Measurements from ENCODE around the gene GOPC. TPM values are rescaled to one million over a fixed set of nuclear protein-coding genes. Genes with fewer than 3 reads are reported as not detected.

GOPC gene
- total RNA-seq, 1 donor from 2014 or later = 35.1 TPM

DNA sequence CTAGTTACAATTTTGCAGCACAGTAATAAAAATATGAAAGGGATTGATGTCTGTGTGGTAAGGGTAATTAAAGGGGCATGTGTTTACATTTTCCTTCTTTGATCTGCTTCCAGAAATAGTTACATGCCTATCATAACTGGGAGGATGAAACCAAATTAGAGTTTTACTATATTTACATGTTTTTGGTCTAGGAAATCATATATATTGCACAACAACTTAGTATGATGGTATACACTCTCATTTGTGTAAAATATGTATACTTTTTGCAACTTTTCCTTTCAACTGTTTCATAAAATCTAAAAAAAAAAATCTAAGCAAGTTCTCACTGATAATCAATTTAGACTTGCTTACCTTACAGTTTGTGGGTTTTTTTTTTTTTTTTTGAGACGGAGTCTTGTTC, 87.7 kb downstream of the GOPC start:
- peak overlapping the region; percentile 86 for H3K27ac Mint-ChIP-seq (ENCODE audit: unreplicated experiment)
- H3K9me3 Mint-ChIP-seq (ENCODE audit: low read depth) = no peaks in the 10 kb centered on the region
- no peak for DNase-seq (ENCODE audit: low spot score)
- H3K4me1 Mint-ChIP-seq (ENCODE audit: low read depth) = peaks cover 87% of the 10 kb centered on the region
- H3K27me3 Mint-ChIP-seq (ENCODE audit: low read depth) = no peaks in the 10 kb centered on the region
- TF ChIP-seq, protein P1, sequence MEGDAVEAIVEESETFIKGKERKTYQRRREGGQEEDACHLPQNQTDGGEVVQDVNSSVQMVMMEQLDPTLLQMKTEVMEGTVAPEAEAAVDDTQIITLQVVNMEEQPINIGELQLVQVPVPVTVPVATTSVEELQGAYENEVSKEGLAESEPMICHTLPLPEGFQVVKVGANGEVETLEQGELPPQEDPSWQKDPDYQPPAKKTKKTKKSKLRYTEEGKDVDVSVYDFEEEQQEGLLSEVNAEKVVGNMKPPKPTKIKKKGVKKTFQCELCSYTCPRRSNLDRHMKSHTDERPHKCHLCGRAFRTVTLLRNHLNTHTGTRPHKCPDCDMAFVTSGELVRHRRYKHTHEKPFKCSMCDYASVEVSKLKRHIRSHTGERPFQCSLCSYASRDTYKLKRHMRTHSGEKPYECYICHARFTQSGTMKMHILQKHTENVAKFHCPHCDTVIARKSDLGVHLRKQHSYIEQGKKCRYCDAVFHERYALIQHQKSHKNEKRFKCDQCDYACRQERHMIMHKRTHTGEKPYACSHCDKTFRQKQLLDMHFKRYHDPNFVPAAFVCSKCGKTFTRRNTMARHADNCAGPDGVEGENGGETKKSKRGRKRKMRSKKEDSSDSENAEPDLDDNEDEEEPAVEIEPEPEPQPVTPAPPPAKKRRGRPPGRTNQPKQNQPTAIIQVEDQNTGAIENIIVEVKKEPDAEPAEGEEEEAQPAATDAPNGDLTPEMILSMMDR (IDR thresholded peaks at IDR 0.05) = no peak
- H3K36me3 Mint-ChIP-seq (ENCODE audit: low read depth) = peaks cover 12% of the 10 kb centered on the region
- no peak overlapping the region for H3K4me3 Mint-ChIP-seq (ENCODE audit: unreplicated experiment)

DNA sequence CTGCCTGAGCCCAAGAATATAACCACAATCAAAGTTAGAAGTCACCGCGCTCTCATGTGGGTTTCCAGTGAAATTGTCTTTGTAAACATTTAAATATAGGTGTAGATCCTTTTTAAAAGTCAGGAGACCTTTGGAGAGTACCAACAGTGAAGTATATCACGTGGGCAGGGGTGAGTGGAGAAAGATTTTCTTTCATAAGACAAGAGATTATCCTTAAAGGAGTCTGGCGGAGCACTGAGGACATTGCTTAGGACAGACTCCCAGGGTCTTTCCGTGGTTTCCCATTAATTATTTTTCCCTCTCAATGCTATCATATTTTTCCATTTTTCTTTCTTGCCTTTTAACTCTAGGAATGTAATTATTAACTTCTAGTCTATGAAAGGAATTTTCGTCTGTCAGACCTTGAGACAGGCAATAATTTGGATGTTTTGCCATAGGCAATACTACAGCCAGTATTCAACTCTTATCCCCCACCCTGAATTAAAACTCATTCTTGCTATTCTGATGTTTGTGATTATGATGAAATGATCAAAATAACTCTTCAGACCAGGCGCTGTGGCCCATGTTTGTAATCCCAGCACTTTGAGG, 88.4 kb downstream of the GOPC start:
- H3K36me3 Mint-ChIP-seq (ENCODE audit: low read depth) = peaks cover 15% of the 10 kb centered on the region
- peaks cover 89% of the 10 kb centered on the region for H3K4me1 Mint-ChIP-seq (ENCODE audit: low read depth)
- no peaks in the 10 kb centered on the region for H3K27me3 Mint-ChIP-seq (ENCODE audit: low read depth)
- TF ChIP-seq, protein P1 (IDR thresholded peaks at IDR 0.05) = no peak
- peak overlapping the region; percentile 20 for H3K4me3 Mint-ChIP-seq (ENCODE audit: unreplicated experiment)
- peak overlapping the region; percentile 86 for H3K27ac Mint-ChIP-seq (ENCODE audit: unreplicated experiment)
- no peak for DNase-seq (ENCODE audit: low spot score)
- no peaks in the 10 kb centered on the region for H3K9me3 Mint-ChIP-seq (ENCODE audit: low read depth)

DNA sequence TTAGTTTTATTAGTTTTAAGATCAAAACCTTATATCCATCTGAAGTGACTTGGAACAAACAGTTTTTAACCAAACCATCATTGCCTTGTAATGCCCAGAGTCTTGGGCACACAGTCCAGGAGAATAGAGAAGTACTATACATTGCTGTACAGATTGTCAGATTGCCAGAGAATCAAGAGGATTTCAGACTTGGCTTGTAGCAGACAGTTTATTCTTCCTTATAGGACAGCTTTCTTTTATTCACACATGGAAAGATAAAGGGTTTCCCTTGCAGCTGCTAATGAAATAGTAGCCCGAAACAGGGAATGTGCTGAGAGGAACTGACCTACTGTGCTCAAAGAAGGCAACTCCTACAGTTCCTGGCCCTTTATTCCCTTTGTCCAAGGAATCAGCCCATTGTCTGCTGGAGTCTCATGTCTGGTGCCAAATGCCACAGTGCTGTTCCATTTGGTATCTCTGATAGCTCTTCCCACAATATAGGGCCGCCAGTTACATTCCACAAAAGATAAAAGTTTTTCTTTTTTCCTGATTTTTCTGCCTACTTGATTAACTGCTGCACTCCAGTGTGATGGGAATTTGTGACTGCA, 89.2 kb downstream of the GOPC start:
- Mint-ChIP-seq H3K27ac (ENCODE audit: unreplicated experiment) (peak overlapping the region; percentile 86), H3K27me3 (ENCODE audit: low read depth) (no peaks in the 10 kb centered on the region), H3K4me1 (ENCODE audit: low read depth) (peaks cover 87% of the 10 kb centered on the region), H3K9me3 (ENCODE audit: low read depth) (no peaks in the 10 kb centered on the region), H3K36me3 (ENCODE audit: low read depth) (peaks cover 17% of the 10 kb centered on the region), H3K4me3 (ENCODE audit: unreplicated experiment) (no peak overlapping the region)
- no peak for DNase-seq (ENCODE audit: low spot score)
- TF ChIP-seq, protein P1 (IDR thresholded peaks at IDR 0.05) = no peak

DNA sequence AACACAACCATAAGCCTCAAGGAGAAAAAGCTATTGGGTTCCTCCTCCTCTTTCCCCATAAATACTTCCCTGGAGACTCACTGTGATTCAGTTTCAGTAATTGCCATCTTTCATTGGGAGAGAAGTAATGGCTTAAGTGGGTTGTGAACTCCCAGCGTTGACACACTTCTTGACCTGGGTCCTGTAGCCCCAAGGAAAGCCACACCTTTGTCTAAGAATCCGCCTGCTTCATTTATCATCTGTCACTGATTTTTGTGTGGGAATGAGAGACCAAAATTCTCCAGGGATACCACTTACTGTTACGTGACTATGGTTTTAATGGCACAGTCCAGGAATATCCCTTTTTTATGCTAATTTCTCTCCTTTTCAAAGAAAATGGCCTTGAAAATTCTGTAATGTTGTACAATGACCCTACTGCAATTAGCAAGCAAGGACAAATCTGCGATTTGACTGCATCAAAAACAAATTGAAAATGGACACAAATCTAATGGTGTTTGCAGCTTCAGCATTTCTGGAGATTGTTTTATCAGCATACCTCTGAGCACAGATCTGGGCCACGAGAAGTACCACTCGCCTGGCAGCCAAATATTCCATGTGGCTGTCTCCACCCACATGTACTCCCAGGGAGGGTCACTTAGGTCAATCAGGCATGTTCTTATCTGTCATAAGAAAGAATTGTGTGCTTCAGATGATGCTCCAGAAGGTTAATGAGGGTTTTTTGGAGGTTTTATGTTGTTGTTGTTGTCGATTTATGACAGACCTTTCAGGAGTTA, 90.1 kb downstream of the GOPC start:
- Mint-ChIP-seq H3K36me3 (ENCODE audit: low read depth) (peaks cover 13% of the 10 kb centered on the region), H3K9me3 (ENCODE audit: low read depth) (no peaks in the 10 kb centered on the region), H3K4me3 (ENCODE audit: unreplicated experiment) (no peak overlapping the region), H3K4me1 (ENCODE audit: low read depth) (peaks cover 92% of the 10 kb centered on the region), H3K27me3 (ENCODE audit: low read depth) (no peaks in the 10 kb centered on the region), H3K27ac (ENCODE audit: unreplicated experiment) (peak overlapping the region; percentile 73)
- TF ChIP-seq, protein P1 (IDR thresholded peaks at IDR 0.05) = no peak
- no peak for DNase-seq (ENCODE audit: low spot score)

Other genes with a start within 250 kb of the GOPC start
- not detected in 3 replicates for gene ROS1, start 176.6 kb downstream of the GOPC start, total RNA-seq
- gene DCBLD1, start 119.8 kb downstream of the GOPC start, total RNA-seq = 32.2 to 39.3 TPM (median 33.3 TPM) in 3 replicates
- 28.4 to 31.6 TPM (median 30.6 TPM) in 3 replicates for gene NUS1, start 73.0 kb upstream of the GOPC start, total RNA-seq

All from chondrocyte (in vitro differentiated cells).